ENCODE measurements around the gene CCDC91.

The CCDC91 gene

GRCh38 chr12:28497889-28498411 lies 307.7 kb downstream of the CCDC91 start:
- no peaks in the 10 kb centered on the region for H3K9me3 Mint-ChIP-seq
- H3K27me3 Mint-ChIP-seq: no peaks in the 10 kb centered on the region
- peaks cover 20% of the 10 kb centered on the region for H3K4me1 Mint-ChIP-seq (ENCODE audit: low read depth)
- peak overlapping the region; percentile 55 for H3K4me3 Mint-ChIP-seq
- peaks cover 48% of the 10 kb centered on the region for H3K36me3 Mint-ChIP-seq (ENCODE audit: low read depth)
- peak overlapping the region; percentile 82 for H3K27ac Mint-ChIP-seq

GRCh38 chr12:28498850-28499249 lies 308.6 kb downstream of the CCDC91 start:
- no peak overlapping the region for H3K27ac Mint-ChIP-seq
- H3K4me1 Mint-ChIP-seq (ENCODE audit: low read depth): peaks cover 20% of the 10 kb centered on the region
- no peaks in the 10 kb centered on the region for H3K9me3 Mint-ChIP-seq
- no peak overlapping the region for H3K4me3 Mint-ChIP-seq
- no peaks in the 10 kb centered on the region for H3K27me3 Mint-ChIP-seq
- H3K36me3 Mint-ChIP-seq (ENCODE audit: low read depth): peaks cover 48% of the 10 kb centered on the region

GRCh38 chr12:28500373-28501024 lies 310.2 kb downstream of the CCDC91 start:
- Mint-ChIP-seq H3K27ac (no peak overlapping the region), H3K4me1 (ENCODE audit: low read depth) (peaks cover 20% of the 10 kb centered on the region), H3K36me3 (ENCODE audit: low read depth) (peaks cover 45% of the 10 kb centered on the region), H3K4me3 (no peak overlapping the region), H3K27me3 (no peaks in the 10 kb centered on the region), H3K9me3 (no peaks in the 10 kb centered on the region)

- Mint-ChIP-seq H3K27me3 (no peaks in the 10 kb centered on the region), H3K27ac (no peak overlapping the region), H3K36me3 (ENCODE audit: low read depth) (peaks cover 31% of the 10 kb centered on the region), H3K9me3 (peaks cover 9% of the 10 kb centered on the region), H3K4me1 (ENCODE audit: low read depth) (no peaks in the 10 kb centered on the region), H3K4me3 (no peak overlapping the region)
Observed at GRCh38 chr12:28506271-28506670, 316.0 kb downstream of the CCDC91 start.

GRCh38 chr12:28507033-28507432 lies 316.8 kb downstream of the CCDC91 start:
- Mint-ChIP-seq H3K4me1 (ENCODE audit: low read depth) (no peaks in the 10 kb centered on the region), H3K4me3 (no peak overlapping the region), H3K9me3 (peaks cover 9% of the 10 kb centered on the region), H3K27ac (no peak overlapping the region), H3K36me3 (ENCODE audit: low read depth) (peaks cover 28% of the 10 kb centered on the region), H3K27me3 (no peaks in the 10 kb centered on the region)

- Mint-ChIP-seq H3K9me3 (peaks cover 9% of the 10 kb centered on the region), H3K36me3 (ENCODE audit: low read depth) (peaks cover 27% of the 10 kb centered on the region), H3K4me1 (ENCODE audit: low read depth) (no peaks in the 10 kb centered on the region), H3K27me3 (no peaks in the 10 kb centered on the region), H3K4me3 (no peak overlapping the region), H3K27ac (no peak overlapping the region)
Observed at GRCh38 chr12:28507867-28508266, 317.6 kb downstream of the CCDC91 start.

GRCh38 chr12:28512406-28512805 lies 322.1 kb downstream of the CCDC91 start:
- H3K27me3 Mint-ChIP-seq: no peaks in the 10 kb centered on the region
- peaks cover 8% of the 10 kb centered on the region for H3K9me3 Mint-ChIP-seq
- no peaks in the 10 kb centered on the region for H3K4me1 Mint-ChIP-seq (ENCODE audit: low read depth)
- H3K36me3 Mint-ChIP-seq (ENCODE audit: low read depth): peaks cover 24% of the 10 kb centered on the region
- no peak overlapping the region for H3K4me3 Mint-ChIP-seq
- H3K27ac Mint-ChIP-seq: no peak overlapping the region

- Mint-ChIP-seq H3K4me1 (ENCODE audit: low read depth) (no peaks in the 10 kb centered on the region), H3K36me3 (ENCODE audit: low read depth) (peaks cover 27% of the 10 kb centered on the region), H3K27me3 (no peaks in the 10 kb centered on the region), H3K27ac (no peak overlapping the region), H3K9me3 (peaks cover 5% of the 10 kb centered on the region), H3K4me3 (no peak overlapping the region)
Observed at GRCh38 chr12:28512876-28513275, 322.6 kb downstream of the CCDC91 start.

- no peak overlapping the region for H3K4me3 Mint-ChIP-seq
Observed at GRCh38 chr12:28513983-28514382, 323.7 kb downstream of the CCDC91 start.

GRCh38 chr12:28517101-28517500 lies 326.8 kb downstream of the CCDC91 start:
- no peaks in the 10 kb centered on the region for H3K4me1 Mint-ChIP-seq (ENCODE audit: low read depth)
- no peaks in the 10 kb centered on the region for H3K27me3 Mint-ChIP-seq
- peaks cover 4% of the 10 kb centered on the region for H3K9me3 Mint-ChIP-seq
- H3K36me3 Mint-ChIP-seq (ENCODE audit: low read depth): peaks cover 34% of the 10 kb centered on the region
- no peak overlapping the region for H3K4me3 Mint-ChIP-seq
- H3K27ac Mint-ChIP-seq: no peak overlapping the region

More at GRCh38 chr12:28513983-28514382, 323.7 kb downstream of the CCDC91 start:
- no peak overlapping the region for H3K27ac Mint-ChIP-seq
- H3K9me3 Mint-ChIP-seq: peaks cover 7% of the 10 kb centered on the region
- peaks cover 36% of the 10 kb centered on the region for H3K36me3 Mint-ChIP-seq (ENCODE audit: low read depth)
- H3K4me1 Mint-ChIP-seq (ENCODE audit: low read depth): no peaks in the 10 kb centered on the region
- H3K27me3 Mint-ChIP-seq: no peaks in the 10 kb centered on the region

- Mint-ChIP-seq H3K4me3 (no peak overlapping the region), H3K36me3 (ENCODE audit: low read depth) (peaks cover 48% of the 10 kb centered on the region), H3K9me3 (peaks cover 22% of the 10 kb centered on the region), H3K4me1 (ENCODE audit: low read depth) (no peaks in the 10 kb centered on the region), H3K27me3 (no peaks in the 10 kb centered on the region), H3K27ac (no peak overlapping the region)
Observed at GRCh38 chr12:28527631-28528249, 337.5 kb downstream of the CCDC91 start.

GRCh38 chr12:28535216-28535615 lies 345.0 kb downstream of the CCDC91 start:
- no peaks in the 10 kb centered on the region for H3K27me3 Mint-ChIP-seq
- H3K27ac Mint-ChIP-seq: no peak overlapping the region
- H3K4me1 Mint-ChIP-seq (ENCODE audit: low read depth): peaks cover 10% of the 10 kb centered on the region
- H3K4me3 Mint-ChIP-seq: no peak overlapping the region
- H3K9me3 Mint-ChIP-seq: peaks cover 4% of the 10 kb centered on the region
- H3K36me3 Mint-ChIP-seq (ENCODE audit: low read depth): peaks cover 12% of the 10 kb centered on the region

- peaks cover 10% of the 10 kb centered on the region for H3K4me1 Mint-ChIP-seq (ENCODE audit: low read depth)
- no peak overlapping the region for H3K4me3 Mint-ChIP-seq
- peak overlapping the region; percentile 87 for H3K27ac Mint-ChIP-seq
- peaks cover 12% of the 10 kb centered on the region for H3K36me3 Mint-ChIP-seq (ENCODE audit: low read depth)
- H3K27me3 Mint-ChIP-seq: no peaks in the 10 kb centered on the region
- peaks cover 4% of the 10 kb centered on the region for H3K9me3 Mint-ChIP-seq
Observed at GRCh38 chr12:28536088-28536487, 345.8 kb downstream of the CCDC91 start.

GRCh38 chr12:28537474-28537873 lies 347.2 kb downstream of the CCDC91 start:
- Mint-ChIP-seq H3K36me3 (ENCODE audit: low read depth) (peaks cover 14% of the 10 kb centered on the region), H3K27ac (no peak overlapping the region), H3K4me1 (ENCODE audit: low read depth) (peaks cover 15% of the 10 kb centered on the region)

GRCh38 chr12:28539691-28540323 lies 349.6 kb downstream of the CCDC91 start:
- Mint-ChIP-seq H3K27ac (no peak overlapping the region), H3K36me3 (ENCODE audit: low read depth) (peaks cover 14% of the 10 kb centered on the region), H3K4me3 (no peak overlapping the region), H3K27me3 (no peaks in the 10 kb centered on the region), H3K9me3 (peaks cover 4% of the 10 kb centered on the region), H3K4me1 (ENCODE audit: low read depth) (peaks cover 33% of the 10 kb centered on the region)

More at GRCh38 chr12:28537474-28537873, 347.2 kb downstream of the CCDC91 start:
- Mint-ChIP-seq H3K27me3 (no peaks in the 10 kb centered on the region), H3K4me3 (no peak overlapping the region), H3K9me3 (peaks cover 4% of the 10 kb centered on the region)

Data from stimulated activated naive CD8-positive, alpha-beta T cell treated with anti-CD3 and anti-CD28 coated beads, Interleukin-15, Interleukin-2, amounts not matched to agents 100 ng/mL and 50 ng/mL, for 24 hours (primary cell).